GM21529 (cell line): ENCODE measurements around the gene TGDS.

Experiments used
- ATAC-seq: cut with Tn5 transposase; IDR thresholded peaks from one replicate; pipeline ENCODE4 v1.9.1; 2021; ENCODE audit not compliant: unreplicated experiment

TGDS gene

DNA sequence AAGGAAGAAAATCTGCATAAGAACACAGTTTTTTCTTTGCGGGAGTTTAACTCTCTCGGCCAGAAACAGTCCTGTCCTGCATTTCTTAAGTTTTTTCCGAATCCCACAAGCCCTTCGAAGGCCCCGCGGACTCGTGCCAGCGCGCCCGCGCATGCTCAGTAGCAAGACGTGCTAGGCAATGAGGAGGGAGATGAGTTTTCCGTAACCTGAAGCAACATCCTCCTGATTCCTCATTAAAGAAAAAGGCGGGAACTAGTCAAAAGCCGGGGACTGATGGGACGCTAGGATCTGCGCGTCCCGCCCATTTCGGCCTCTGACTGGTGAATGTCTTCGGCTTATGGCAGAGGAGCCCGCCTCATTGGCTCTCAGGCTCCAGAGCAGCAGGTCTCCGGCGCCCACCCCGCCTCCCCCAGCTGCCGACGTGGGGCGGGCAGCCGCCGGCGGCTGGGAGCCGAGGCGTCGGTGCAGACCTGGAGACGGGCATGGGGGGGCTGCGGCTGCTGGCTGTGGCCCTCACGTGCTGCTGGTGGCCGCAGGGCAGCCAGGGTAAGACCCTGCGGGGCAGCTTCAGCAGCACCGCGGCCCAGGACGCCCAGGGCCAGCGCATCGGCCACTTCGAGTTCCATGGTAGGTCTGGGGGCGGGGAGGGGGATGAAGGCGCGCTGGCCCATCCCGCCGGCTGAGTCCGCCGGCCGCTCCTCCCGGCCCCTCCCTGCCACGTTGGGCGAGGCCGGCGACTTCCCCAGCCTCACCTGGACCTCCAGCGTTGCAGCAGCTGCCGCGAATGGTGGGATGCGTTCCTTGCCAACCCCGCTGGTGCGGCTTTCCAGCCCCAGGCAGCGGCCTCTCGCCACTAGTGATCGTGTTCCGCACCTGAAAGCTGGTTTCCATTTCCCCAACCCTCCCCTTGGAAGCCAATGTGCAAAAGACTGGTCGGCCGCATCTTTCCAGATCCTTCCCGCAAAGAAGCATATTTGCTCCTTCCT, 5.8 kb upstream of the TGDS start, which contains the start of gene GPR180:
TSS of gene GPR180 (plus strand) at position 412 of the 986 bp plus-strand sequence. CDS start at position 483, 71 bp downstream.
- peak; percentile 99 for ATAC-seq

DNA sequence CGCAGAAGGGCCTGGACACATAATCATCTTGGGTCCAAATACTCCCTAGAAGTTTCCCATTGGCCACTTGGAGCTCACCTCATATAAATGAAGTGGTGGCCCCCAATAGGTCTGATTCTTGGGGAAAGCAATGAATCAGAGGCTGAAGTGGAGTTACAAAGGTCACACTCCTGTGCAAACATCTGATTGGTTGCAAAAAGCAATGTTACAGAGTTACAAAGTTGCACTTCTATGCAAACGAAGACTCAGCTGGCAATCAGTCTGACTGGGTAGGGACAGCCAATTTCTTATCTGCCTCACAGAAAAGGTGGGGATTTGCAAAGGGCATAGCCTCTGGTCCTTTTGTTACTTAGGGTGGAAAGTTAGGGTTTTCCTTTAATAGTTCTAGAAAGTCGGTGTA, 3.9 kb upstream of the TGDS start:
- ATAC-seq = no peak

DNA sequence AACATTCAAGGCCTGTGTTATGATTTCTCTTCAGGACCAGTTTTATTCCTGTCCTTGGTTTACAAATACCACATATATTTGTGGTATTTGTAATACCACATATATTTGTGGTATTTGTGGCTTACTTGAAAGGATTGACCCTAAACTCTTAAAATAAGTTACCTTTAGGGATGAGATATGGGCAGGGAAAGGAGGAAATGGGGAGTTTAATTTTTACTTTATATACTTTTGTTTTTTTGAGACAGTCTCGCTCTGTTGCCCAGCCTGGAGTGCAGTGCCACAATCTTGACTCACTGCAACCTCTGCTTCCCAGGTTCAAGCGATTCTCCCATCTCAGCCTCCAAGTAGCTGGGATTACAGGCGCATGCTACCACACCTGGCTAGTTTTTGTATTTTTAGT, 2.3 kb upstream of the TGDS start:
- ATAC-seq = no peak

DNA sequence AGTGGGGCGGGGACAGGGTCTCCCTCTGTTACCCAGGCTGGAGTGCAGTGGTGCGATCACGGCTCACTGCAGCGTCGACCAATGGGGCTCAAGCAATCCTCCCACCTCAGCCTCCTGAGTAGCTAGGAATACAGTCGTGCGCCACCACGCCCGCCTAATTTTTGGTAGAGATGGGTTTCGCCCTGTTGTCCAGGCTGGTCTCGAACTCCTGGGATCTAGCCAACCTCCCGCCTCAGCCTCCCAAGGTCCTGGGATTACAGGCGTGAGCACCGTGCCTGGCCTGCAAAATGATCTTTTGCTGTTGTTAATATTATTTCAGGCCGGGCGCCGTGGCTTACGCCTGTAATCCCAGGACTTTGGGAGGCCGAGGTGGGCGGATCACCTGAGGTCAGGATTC, 621 bp upstream of the TGDS start:
- ATAC-seq = no peak

DNA sequence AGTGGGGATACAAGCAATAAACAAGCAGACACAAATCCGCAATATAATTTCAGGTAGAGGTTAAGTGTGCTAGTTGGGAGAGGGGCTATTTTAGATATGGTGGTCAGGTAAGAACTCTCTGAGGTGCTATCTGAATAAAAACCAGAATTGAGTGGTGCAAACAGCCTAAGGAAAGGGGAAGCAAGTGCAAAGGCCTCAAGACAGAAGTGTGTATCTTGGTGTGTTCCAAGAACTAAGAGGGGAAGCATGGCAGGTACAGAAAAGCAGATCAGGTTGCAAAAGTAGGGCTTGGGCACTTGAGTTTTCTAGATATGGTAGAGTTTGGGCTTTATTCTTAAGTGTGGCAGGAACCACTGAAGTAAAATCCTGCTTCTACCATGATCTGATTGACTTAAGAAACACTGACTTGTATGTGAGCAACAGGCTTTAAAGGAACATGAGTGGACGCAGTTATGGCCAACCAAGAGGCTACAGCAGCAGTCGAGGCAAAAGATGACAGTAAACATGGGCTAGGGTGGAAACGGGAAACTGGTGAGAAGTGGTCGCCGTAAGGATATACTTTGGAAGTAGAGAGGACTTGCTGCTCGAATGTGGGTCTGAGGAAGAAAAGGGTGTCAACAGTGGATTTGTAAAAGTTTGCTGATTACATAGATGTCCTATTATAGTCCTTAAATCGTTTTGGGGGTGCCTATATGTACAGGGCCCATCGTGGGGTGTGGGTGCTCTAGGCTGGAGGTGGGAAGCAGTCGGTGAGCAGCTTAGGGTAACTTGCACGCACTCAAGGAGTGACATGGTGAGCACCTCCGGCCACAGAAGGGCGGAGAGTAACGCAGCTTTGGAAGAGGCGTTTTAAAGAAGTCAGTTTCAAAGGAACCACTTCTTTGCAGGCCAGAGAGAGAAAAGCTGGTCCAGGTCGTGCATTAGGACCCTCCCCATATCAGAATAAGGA, 677 bp downstream of the TGDS start:
- ATAC-seq = peak; percentile 49

DNA sequence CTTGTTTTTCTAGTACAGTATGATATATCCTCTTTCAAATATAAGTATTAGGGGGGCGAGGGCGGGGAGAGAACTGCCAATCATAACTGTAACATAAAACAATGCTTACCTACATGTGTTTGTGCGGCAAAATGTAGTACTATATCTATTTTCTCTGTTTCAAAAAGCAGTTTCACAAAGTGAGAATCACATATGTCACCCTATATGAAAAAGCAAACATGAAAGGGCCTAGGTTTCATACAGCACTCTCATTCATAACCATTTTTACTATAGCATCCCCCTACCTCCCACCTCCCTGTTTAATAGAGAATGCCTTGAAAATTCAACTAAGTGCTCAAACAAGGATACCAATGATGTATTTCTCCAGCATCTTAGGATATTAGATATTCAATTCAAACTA, 5.2 kb downstream of the TGDS start:
- ATAC-seq = no peak

DNA sequence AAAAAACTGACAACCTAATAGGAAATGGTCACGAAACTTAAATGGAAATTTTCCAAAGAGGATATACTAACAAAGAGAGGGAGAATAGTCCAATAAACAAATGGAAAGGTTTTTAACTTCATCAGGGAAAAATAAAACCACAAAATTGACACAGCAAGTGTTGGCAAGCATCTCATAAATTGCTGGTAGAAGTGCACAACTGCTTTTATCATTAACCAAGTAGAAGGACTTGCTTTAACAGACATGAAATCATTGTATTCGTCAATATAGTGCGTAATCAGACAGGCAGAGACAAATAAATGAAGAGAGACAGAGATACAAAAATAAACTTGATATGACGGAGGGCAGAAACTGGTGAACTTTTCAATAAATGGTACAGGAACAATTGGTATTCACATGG, 7.4 kb downstream of the TGDS start:
- ATAC-seq = no peak

DNA sequence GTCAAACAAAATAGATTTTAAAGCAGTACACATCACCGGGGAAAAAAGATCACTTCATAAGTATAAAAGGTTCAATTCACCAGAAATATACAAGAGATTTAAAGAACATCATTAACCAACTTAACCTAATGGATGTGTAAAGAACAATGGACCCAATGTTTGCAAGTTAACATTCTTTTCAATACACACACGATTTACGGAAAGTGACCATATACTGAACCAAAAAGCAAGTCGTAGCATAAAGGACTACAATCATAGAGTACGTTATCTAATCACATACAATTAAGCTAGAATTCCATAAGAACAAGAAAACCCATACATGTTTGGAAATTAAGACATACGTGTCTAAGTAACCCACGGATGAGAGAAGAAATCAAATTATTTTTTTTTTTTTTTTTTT, 9.6 kb downstream of the TGDS start:
- no peak for ATAC-seq

DNA sequence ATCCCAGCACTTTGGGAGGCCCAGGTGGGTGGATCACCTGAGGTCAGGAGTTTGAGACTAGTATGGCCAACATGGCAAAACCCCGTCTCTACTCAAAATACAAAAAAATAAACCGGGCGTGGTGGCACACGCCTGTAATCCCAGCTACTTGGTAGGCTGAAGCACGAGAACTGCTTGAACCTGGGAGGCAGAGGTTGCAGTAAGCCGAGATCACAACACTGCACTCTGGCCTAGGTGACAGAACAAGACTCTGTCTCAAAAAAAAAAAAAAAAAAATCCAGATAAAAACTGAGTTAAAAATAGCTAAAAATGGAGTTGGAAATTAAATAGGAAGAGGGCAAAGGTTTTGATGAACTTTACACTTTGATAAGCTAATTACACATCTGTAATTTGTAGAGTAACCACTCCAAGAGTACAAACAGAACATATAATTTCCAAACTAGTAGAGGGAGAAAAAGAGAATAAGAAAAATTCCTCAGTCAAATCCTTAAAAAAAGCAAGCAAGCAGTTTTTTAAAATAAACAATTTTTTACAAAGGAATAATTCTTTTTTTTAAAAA, 10.3 kb downstream of the TGDS start:
- ATAC-seq = no peak

DNA sequence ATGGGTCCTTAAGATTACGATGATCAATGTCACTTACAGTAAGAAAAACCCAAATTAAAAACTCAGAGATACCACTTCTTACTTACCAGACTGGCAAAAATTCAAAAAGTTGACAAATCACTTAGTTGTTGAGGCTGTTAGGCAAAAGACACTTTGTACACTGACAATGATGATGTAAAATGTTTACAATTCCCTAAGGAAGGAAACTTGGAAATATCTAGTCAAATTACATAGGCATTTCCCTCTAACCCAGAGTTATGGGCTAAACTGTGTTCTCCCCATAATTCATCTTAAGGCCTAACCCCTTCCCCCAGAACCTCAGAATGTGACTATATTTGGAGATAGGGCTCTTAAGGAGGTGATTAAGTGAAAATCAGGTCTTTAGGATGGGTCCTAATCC, 12.0 kb downstream of the TGDS start:
- ATAC-seq = no peak

DNA sequence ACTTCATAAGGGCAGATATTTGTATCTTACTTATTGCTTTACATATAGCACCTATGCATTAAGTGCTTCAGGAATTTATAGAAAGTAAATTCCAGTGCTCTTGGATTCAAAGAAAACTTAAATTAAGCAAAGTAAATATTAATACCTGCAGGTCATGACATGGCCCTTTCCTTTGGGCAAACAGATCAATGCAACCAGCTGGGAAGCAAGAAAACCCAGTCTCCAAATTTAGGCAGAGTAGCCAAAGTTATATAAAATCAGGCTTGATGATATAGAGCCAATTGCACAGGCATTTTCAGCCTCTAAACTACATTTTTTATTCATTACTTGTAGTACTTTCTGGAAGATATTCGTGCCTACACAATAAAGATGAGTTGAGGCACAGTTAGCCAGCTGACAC, 16.9 kb downstream of the TGDS start:
- no peak for ATAC-seq

DNA sequence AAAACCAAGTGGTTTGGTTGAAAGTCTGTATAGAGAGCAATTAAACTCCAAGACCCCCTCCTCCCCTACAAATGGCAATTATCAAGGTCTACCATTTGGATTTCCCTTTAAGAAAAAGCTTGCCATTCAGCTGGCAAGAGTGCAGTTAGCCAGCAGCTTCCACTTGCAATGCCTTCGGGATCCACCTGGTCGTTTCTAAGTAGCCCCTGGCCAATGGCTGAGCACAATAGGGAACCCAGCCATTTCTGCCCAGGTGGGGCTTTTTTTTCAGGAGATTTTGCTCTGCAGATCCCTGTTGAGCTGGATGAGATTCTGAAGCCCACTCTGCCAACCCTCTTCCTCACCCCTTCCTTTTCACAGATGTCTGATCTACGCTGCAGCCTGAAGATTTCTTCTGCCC, 26.3 kb downstream of the TGDS start:
- no peak for ATAC-seq

DNA sequence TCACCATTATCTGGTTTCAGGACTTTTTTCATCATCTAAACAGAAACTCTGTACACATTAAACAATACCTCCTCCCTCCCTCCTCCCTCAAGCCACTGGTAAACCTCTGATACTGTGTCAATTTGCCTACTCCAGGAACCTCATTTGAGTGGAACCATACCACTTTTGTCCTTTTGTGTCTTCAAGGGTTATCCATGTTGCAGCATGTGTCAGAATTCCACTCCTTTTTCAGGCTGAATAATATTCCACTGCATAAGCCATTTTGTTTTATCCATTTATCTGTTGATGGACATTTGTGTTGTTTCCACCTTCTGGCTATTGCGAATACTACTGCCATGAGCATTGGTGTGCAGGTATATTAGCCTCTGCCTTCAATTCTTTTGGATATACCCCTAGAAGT, 27.5 kb downstream of the TGDS start:
- no peak for ATAC-seq

DNA sequence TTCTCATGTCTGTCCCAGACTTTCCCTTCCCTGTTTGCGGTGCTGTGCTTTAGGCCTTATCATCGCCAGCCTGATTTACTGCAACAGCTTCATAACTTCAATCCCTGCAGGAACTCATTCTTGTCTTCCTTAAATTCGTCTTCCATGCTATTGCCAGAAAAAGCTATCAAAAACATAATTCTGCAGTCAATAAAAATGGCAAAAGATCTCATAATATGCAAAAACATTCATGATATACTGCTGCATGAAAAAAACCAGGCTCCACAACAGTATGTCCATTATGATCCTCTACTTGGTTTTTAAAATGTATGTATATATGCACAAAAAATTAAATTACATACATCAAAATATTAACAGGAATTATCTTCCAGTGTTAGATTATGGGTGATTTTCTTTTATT, 28.4 kb downstream of the TGDS start:
- no peak for ATAC-seq

DNA sequence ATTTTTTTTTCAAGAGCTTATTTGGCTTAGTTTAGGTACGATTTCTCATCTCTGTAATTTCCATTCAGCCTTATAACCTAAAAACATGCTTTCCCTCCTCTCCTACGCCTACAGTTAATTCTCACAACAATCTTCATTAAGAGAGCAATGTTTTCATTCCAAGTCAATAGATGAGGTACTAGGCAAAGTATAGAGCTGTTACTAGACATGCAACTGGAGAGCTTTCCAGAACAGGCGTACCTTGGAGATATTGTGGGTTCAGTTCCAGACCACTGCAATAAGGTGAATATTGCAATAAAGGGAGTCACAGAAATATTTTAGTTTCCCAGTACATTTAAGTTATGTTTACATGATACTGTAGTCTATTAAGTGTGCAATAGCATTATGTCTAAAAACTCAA, 34.8 kb downstream of the TGDS start:
- no peak for ATAC-seq

DNA sequence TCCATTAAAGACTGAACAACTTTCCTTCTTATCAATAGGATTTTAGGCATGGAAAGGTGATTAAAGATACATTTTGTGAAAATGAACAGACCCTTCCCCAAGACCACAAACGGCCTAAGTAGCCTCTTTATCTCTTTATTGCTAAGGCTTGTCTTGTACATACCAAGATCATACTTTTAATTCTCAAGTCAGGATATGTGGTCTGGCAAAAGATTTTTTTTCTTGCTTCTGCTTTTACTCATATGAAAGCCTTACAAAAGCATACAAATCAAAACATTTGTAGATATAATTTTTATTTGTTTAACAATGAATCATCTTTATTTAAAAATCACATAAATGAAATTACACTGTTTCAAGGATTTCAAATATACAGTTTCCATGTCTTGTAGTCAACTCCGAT, 35.8 kb downstream of the TGDS start:
- no peak for ATAC-seq

DNA sequence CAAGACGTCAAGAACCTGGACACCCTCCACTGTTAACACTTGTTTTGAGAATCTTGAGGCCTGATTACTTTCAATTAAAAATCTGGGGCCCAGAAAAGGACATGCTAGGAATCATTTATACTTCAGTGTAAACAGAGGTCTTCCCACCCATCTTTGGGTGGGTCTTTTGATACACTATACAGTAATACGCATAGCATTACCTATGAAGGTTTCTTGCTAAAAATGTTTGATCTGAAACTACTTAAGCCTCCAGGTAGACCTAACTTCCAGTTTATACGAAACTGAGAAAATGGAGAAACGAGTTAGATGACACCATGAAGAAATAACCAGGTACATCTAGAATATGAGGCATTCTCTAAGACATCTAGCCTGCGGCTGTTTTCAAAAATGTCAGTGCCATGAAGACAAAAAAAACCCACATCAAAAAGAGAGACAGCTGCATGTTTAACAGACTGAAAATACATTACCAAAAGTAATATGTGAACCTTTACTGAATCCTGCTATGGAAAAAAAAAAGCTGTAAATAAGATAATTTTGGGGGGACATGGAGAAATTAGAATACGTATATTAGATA, 36.6 kb downstream of the TGDS start:
- ATAC-seq = no peak

DNA sequence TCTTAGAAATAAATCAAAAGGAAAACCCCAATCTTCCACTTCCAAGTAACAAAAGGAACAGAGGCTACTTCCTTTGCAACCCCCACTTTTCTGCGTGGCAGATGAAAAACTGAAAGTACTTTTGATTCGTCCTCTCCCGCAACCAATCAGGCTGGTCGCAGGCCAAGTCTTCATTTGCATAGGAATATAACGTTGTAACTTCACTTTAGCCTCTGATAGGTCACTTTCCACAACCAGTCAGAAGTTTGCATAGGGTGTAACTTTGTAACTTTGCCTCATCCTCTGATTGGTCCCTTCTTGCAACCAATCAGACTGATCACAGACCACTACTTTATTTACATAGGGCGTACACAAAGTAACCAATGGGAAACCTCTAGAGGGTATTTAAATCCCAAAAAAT, 37.2 kb downstream of the TGDS start:
- ATAC-seq = no peak

DNA sequence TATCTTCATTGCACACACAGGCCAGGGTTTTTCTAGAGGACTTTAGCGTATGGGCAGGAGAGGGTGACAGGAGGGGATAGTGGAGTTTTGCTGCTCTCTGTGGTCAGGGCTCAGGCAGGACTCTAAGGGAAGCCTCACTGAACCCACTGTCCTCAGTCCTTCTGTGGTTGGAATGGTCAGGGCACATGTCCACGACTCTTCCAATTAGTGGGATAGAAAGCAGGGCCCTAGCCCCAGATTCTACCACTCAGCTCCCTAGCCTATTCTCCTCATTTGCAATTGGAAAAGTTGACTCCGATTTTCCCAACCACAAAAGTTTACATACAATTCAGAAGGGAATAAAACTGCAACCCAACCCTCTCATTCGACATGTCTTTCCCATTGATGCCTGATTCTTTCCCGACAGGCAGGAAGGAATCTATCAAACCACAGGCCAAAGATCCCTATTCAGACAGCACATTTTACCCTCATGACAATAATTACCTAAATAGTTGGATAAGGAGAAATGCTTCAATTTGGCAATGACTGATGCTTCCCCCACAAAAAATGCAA, 38.2 kb downstream of the TGDS start:
- no peak for ATAC-seq

DNA sequence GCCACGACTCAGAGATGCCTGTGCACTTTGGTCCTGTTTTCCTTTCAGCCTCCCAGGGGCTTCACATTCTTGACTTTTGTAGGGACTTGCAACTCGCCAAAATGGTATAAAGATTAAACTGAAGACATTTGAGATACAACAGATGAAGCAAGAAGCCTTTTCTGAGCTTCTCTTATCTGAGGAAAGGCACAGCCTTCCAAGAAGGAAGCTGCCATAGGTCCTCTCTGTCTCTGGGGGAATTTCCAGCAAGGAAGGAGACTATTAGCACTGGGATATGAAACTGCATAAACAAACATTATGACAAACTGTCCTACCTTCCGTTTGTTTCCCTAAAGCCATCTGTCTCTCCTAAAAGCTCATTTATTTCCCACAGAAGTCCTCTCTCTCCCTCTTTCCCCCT, 39.3 kb downstream of the TGDS start:
- ATAC-seq = no peak

DNA sequence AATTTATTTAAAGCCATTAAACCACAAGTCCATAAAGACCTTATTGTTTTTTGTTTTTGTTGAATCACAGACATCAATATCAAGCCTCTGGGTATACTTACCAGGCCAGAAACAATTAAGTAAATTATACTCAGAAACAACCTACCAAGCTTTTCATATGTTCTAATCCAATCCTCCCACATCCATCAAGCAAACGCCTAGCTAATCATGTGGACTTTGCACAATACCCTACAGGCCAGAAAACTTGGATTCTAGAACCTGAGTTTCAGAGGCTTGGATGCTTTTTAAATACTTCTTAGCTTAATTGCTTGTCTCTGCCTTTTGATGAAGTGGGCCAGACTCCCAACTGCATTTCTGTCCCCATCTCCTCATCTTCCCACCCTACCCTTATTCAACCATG, 39.9 kb downstream of the TGDS start:
- no peak for ATAC-seq
